BJ (cell line): ENCODE results near the gene RPGRIP1. TPM values are rescaled to one million over a fixed set of nuclear protein-coding genes. Genes with fewer than 3 reads are reported as not detected.
"Not testable (repeated sequence)": the region's sequence is repeated elsewhere in the genome, so short reads cannot be mapped to it uniquely, and the experiment has no call there.

ENCODE experiments used
- CTCF ChIA-PET: fragments of 350-600 bp; formaldehyde crosslinking; extraction: SDS; loops from one replicate; lab custom pipeline; 2021; ENCODE audit warnings: antibody characterized with exemption, inconsistent platforms; lab: Yijun Ruan, JAX
- POLR2A ChIA-PET: fragments of 300-600 bp; sonication (Branson Sonifier 250); formaldehyde crosslinking; extraction: SDS; loops from one replicate; lab custom pipeline; 2021; ENCODE audit warnings: antibody characterized with exemption; lab: Charles Lee
- DNase-seq: peaks from one replicate; pipeline ENCODE4 v3.0.0-alpha.2; 2011; ENCODE audit warnings: low read depth
- H3K27me3 ChIP-seq: 2 replicates; pipeline ENCODE4 v1.6.0; 2011; ENCODE audit warnings: low read length; ENCODE audit not compliant: control insufficient read depth, insufficient read depth
- H3K36me3 ChIP-seq: 2 replicates; pipeline ENCODE4 v1.5.1; 2011; ENCODE audit warnings: low read length; ENCODE audit not compliant: control insufficient read depth, insufficient read depth
- H3K4me3 ChIP-seq: 2 replicates; pipeline ENCODE4 v1.5.1; 2011; ENCODE audit warnings: low read depth, mild to moderate bottlenecking, control low read depth, low read length
- CTCF ChIP-seq: IDR thresholded peaks from 2 replicates; pipeline ENCODE4 v1.5.1; 2011; ENCODE audit warnings: low read depth, mild to moderate bottlenecking, control low read depth, inconsistent platforms, low read length, moderate library complexity; ENCODE audit not compliant: insufficient read depth
- polyA plus RNA-seq: library from polyadenylated mRNA; depleted of rRNA; stranded (reverse); fragments of >200 nt; gene quantifications from 2 replicates; pipeline ENCODE4 v1.2.3, GENCODE V29; 2011

Gene RPGRIP1
- polyA plus RNA-seq, 1 experiment = not detected

- CTCF ChIA-PET = no interaction called here
- H3K36me3 ChIP-seq = peaks cover 1% of the 10 kb centered on the region; the same call in 1 of the 2 replicates
Observed at GRCh38 chr14:21268617-21269251, 11.1 kb upstream of the RPGRIP1 start.

GRCh38 chr14:21269252-21270046, 10.4 kb upstream of the RPGRIP1 start, which contains the start of gene HNRNPC:
Gene HNRNPC, minus strand, starts transcription at chr14:21269442. Its CDS starts 35,249 bp downstream, at chr14:21234193.
- Histone ChIP-seq H3K27me3 (no peaks in the 10 kb centered on the region), H3K4me3 (peak within 1 kb of the TSS; percentile 71), H3K36me3 (peaks cover 1% of the 10 kb centered on the region; the same call in 1 of the 2 replicates)
- ChIA-PET POLR2A (no interaction called here), CTCF (no interaction called here)
- TF ChIP-seq CTCF = no peak
- peak; percentile 100 for DNase-seq

More at GRCh38 chr14:21268617-21269251, 11.1 kb upstream of the RPGRIP1 start:
- POLR2A ChIA-PET = no interaction called here
- no peak for DNase-seq
- Histone ChIP-seq H3K27me3 (no peaks in the 10 kb centered on the region), H3K4me3 (peak overlapping the region; percentile 71)
- TF ChIP-seq CTCF = no peak

GRCh38 chr14:21272661-21273060, 7.2 kb upstream of the RPGRIP1 start:
- CTCF ChIA-PET, DNase-seq, POLR2A ChIA-PET, H3K36me3 ChIP-seq, H3K4me3 ChIP-seq, H3K27me3 ChIP-seq: not testable (repeated sequence)

GRCh38 chr14:21275261-21275858, 4.5 kb upstream of the RPGRIP1 start:
- CTCF ChIA-PET = no interaction called here

GRCh38 chr14:21278632-21279031, 1.3 kb upstream of the RPGRIP1 start:
- CTCF ChIA-PET = interaction anchor here (0.6 kb wide), 1 partner anchor 221 kb away, joined by 3 read pairs; no protein-coding TSS in a partner anchor
- Histone ChIP-seq H3K27me3 (no peaks in the 10 kb centered on the region), H3K4me3 (no peak overlapping the region), H3K36me3 (no peaks in the 10 kb centered on the region)
- no peak for DNase-seq
- TF ChIP-seq CTCF = no peak
- POLR2A ChIA-PET = no interaction called here

More at GRCh38 chr14:21275261-21275858, 4.5 kb upstream of the RPGRIP1 start:
- H3K4me3 ChIP-seq = no peak overlapping the region
- H3K36me3 ChIP-seq = no peaks in the 10 kb centered on the region
- no peak for TF ChIP-seq CTCF
- POLR2A ChIA-PET = no interaction called here
- no peak for DNase-seq
- H3K27me3 ChIP-seq = no peaks in the 10 kb centered on the region

- DNase-seq, CTCF ChIA-PET, H3K27me3 ChIP-seq: not testable (repeated sequence)
Observed at GRCh38 chr14:21281917-21282316, 2.0 kb downstream of the RPGRIP1 start.

GRCh38 chr14:21286516-21286915, 6.6 kb downstream of the RPGRIP1 start:
- POLR2A ChIA-PET, DNase-seq, H3K4me3 ChIP-seq, H3K27me3 ChIP-seq, CTCF ChIA-PET, H3K36me3 ChIP-seq: not testable (repeated sequence)

More at GRCh38 chr14:21281917-21282316, 2.0 kb downstream of the RPGRIP1 start:
- H3K4me3 ChIP-seq, H3K36me3 ChIP-seq, POLR2A ChIA-PET: not testable (repeated sequence)
